ENCODE results near the gene PI16. TPM values are rescaled to one million over a fixed set of nuclear protein-coding genes. Genes with fewer than 3 reads are reported as not detected.

The PI16 gene
- total and polyA plus RNA-seq, 8 donors, result 0.15 to 2.5 (median 0.70) TPM

DNA sequence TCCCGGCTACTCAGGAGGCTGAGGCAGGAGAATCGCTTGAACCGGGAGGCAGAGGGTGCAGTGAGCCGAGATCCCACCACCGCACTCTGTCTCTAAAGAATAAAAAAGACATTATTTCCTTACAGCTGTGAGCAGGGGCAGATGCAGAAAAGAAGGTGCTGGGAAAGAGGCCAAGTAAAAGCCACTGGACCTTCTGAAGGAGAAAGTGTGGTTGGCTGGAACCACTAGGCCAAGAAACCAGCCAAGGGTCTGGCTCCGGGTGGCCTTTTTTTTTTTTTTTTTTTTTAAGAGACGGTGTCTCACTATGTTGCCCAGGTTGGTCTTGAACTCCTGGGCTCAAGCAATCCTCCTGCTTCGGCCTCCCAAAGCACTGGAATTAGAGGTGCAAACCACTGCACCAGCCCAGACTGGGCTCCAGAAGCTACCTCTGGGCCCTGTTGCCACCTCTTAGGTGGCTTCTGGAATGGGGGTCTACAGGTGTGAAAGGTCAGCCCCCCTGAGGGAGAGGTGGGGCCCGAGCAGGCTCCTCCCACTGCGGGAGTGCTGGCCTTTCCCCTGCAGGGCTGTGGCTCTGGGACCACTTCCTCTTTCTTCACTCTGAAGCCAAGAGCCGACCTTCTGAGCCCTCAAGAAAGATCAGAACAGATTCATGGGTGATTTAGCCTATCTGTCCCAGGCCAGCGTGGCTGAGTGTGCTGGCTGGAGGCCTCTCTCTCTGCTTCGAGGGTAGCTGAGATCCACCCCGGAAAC, 50.7 kb downstream of the PI16 start, which contains the start of gene FGD2:
Gene FGD2, plus strand, starts transcription at position 595 of the 750 bp plus-strand sequence. CDS start 163 bp downstream, outside the sequence.
- Histone ChIP-seq H3K4me1 (peaks cover 0 to 9% of the 10 kb centered on the region in 2 donors), H3K9me3 (no peaks in the 10 kb centered on the region), H3K36me3 (peaks cover 0 to 1% of the 10 kb centered on the region in 2 donors), H3K27ac (peak within 1 kb of the TSS; percentile 29 to 79), H3K4me3 (peak within 1 kb of the TSS; percentile 17 to 55), H3K27me3 (no peaks in the 10 kb centered on the region)
- intact Hi-C loops (cut with DNase I), result no loop called here
- DNase-seq, result no peak
- ATAC-seq, result peak; percentile 36
- TF ChIP-seq, protein P1, sequence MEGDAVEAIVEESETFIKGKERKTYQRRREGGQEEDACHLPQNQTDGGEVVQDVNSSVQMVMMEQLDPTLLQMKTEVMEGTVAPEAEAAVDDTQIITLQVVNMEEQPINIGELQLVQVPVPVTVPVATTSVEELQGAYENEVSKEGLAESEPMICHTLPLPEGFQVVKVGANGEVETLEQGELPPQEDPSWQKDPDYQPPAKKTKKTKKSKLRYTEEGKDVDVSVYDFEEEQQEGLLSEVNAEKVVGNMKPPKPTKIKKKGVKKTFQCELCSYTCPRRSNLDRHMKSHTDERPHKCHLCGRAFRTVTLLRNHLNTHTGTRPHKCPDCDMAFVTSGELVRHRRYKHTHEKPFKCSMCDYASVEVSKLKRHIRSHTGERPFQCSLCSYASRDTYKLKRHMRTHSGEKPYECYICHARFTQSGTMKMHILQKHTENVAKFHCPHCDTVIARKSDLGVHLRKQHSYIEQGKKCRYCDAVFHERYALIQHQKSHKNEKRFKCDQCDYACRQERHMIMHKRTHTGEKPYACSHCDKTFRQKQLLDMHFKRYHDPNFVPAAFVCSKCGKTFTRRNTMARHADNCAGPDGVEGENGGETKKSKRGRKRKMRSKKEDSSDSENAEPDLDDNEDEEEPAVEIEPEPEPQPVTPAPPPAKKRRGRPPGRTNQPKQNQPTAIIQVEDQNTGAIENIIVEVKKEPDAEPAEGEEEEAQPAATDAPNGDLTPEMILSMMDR (IDR thresholded peaks at IDR 0.05), result no peak

DNA sequence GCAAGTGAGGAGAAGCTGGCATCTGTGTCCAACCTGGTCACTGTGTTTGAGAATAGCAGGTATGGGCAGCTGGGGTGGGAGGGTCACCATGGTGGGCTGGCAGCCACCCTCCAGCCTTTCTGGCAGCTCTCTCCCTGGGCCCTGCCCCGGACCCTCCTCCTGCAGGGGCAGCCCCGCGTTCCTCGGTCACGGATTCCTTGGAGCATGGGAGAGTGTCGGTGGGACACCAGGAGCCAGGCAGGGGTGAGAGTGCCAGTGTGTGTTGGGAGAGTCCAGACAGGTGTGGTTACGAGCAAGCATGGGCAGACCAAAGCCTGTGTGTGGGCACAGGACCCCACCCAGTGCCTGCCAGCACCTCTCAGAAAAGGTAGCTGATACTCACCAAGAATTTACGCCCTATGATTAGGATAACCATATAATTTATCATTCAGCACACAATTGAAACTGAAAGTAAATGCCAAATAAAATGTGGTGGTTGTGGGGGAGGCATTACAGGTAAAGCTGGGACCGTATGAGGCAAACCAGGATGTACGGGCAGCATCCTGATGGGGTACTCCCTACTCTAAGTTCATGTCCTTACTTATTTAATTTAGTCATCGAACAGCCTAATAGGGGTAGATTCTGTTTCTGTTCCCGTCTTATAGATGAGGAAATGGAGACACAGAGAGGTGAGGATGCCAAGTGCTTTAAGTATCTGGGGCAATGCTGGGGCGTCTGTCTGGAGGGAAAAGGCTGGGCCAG, 51.5 kb downstream of the PI16 start:
- peak overlapping the region; percentile 29 to 79 for H3K27ac ChIP-seq
- peak overlapping the region; percentile 17 to 55 for H3K4me3 ChIP-seq

DNA sequence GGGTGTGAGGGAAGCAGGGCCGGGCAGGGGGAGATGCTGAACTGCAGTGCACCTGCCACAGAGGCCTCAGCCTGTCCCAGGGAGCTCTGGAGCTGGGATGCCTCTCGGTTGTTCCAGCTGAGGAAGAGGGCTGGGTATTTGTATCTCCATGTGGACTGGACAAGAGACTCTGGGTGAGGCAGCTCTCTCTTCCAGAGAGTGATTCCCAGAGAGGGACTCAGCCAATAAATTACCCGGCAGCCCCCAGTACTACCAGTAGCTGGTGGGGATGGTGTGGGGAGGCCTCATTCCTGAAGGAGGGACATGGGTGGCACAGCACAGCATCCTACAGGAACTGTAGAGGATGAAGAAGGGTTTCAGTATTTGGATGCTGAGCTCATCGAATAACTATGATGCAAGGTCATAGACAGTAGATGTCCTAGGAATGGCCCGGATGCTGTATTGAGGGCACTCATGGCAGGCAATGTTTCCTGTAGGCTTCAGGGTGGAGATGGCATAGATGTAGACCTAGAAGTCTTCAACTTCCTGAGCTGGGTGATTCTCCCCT, 52.3 kb downstream of the PI16 start:
- H3K36me3 ChIP-seq, result peaks cover 0 to 18% of the 10 kb centered on the region in 2 donors
- H3K4me1 ChIP-seq, result peaks cover 0 to 12% of the 10 kb centered on the region in 2 donors
- intact Hi-C loops (cut with DNase I), result no loop called here
- DNase-seq (no peak), ATAC-seq (no peak)
- TF ChIP-seq, protein P1 (IDR thresholded peaks at IDR 0.05), result no peak
- no peaks in the 10 kb centered on the region for H3K9me3 ChIP-seq
- H3K27me3 ChIP-seq, result no peaks in the 10 kb centered on the region
- H3K27ac ChIP-seq, result peak overlapping the region in 1 of 2 donors; percentile 79
- H3K4me3 ChIP-seq, result peak overlapping the region; percentile 7 to 55

More for the DNA sequence above, 51.5 kb downstream of the PI16 start:
- Histone ChIP-seq H3K36me3 (peaks cover 0 to 9% of the 10 kb centered on the region in 2 donors), H3K27me3 (no peaks in the 10 kb centered on the region), H3K4me1 (peaks cover 0 to 12% of the 10 kb centered on the region in 2 donors), H3K9me3 (no peaks in the 10 kb centered on the region)
- ATAC-seq (no peak), DNase-seq (no peak)
- intact Hi-C loops (cut with DNase I), result no loop called here
- TF ChIP-seq, protein P1 (IDR thresholded peaks at IDR 0.05), result no peak

DNA sequence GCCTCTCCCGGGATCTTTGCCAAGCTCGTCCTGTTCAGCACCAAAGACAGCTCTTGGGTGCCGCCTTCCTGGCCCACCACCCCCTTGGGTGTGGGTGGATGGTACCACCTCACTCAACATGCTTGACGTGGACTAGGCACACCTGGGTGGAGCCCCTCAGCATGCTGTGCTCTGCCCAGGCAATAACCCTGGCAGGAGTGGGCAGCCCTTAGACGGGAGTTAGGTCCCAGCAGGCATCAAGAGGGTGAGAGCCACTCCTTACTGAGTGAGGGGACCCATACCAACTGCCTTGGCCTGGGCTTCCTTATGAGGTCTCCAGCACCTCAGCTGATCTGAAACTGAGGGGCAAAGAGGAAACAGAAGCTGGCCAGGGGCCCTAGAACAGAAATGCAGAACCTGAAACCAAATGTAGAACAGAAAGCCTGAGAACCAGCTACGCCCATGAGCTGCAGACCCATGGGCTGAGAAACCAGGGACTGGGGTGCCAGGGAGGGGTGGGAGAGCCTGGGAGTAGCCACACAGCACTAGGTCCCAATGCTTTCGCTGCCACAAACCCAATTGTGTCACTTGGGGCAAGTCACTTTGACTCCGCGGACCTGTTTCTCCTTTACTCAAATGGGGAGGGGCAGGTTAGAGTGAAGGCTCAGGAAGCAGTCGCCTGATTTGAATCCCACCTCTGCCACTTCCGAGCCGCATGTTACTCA, 53.0 kb downstream of the PI16 start:
- intact Hi-C loops (cut with DNase I), result no loop called here
- Histone ChIP-seq H3K4me1 (peaks cover 0 to 12% of the 10 kb centered on the region in 2 donors), H3K9me3 (no peaks in the 10 kb centered on the region), H3K27ac (peak overlapping the region in 1 of 2 donors; percentile 79), H3K4me3 (peak overlapping the region in 1 of 2 donors; percentile 55), H3K36me3 (peaks cover 0 to 18% of the 10 kb centered on the region in 2 donors), H3K27me3 (no peaks in the 10 kb centered on the region)
- ATAC-seq (peak; percentile 55), DNase-seq (no peak)
- TF ChIP-seq, protein P1 (IDR thresholded peaks at IDR 0.05), result no peak

All from left lung (tissue), 10 donors.